Heart right ventricle (tissue), 16 donors: Measurements from ENCODE around the gene LSAMP. TPM values are rescaled to one million over a fixed set of nuclear protein-coding genes. Genes with fewer than 3 reads are reported as not detected.

Source experiments
- ATAC-seq, 8 donors: fragments of 200-7000 bp; cut with Tn5 transposase; one replicate each; pipeline ENCODE4 v1.9.1; 2020; ENCODE audit warnings: mild to moderate bottlenecking in 8 of 8, moderate library complexity in 8 of 8, moderate number of reproducible peaks in 1 of 8
- DNase-seq, 2 donors: peaks; one replicate each; pipeline ENCODE4 v3.0.0-alpha.2; 2020
- H3K27ac ChIP-seq, 10 donors: fragments of 200-600 bp; sonication (generic) in 2 of 10; one replicate each; pipeline versions ENCODE4 v1.5.0 to v1.8.0; 2020 to 2022; ENCODE audit warnings: mild to moderate bottlenecking in 3 of 10
- H3K27me3 ChIP-seq, 7 donors: fragments of 200-600 bp; one replicate each; pipeline ENCODE4 v1.8.0; 2021 to 2022; ENCODE audit warnings: mild to moderate bottlenecking in 2 of 7
- H3K36me3 ChIP-seq, 9 donors: fragments of 200-600 bp; sonication (generic) in 1 of 9; one replicate each; pipeline versions ENCODE4 v1.5.0 to v1.8.0; 2020 to 2022; ENCODE audit warnings: mild to moderate bottlenecking in 2 of 9
- H3K4me1 ChIP-seq, 9 donors: fragments of 200-600 bp; sonication (generic) in 1 of 9; one replicate each; pipeline versions ENCODE4 v1.5.0 to v1.8.0; 2020 to 2022; ENCODE audit warnings: mild to moderate bottlenecking in 4 of 9
- H3K4me3 ChIP-seq, 10 donors: fragments of 200-600 bp; sonication (generic) in 2 of 10; one replicate each; pipeline versions ENCODE4 v1.5.0 to v1.8.0; 2020 to 2022; ENCODE audit warnings: mild to moderate bottlenecking in 7 of 10, moderate library complexity in 2 of 10
- H3K9me3 ChIP-seq, 11 donors: fragments of 200-600 bp in 10 of 11; sonication (generic) in 2 of 11; one replicate each; pipeline versions ENCODE4 v1.5.0 to v1.8.0; 2013 to 2022; ENCODE audit warnings: mild to moderate bottlenecking in 2 of 11, control low read depth in 1 of 11, moderate library complexity in 1 of 11
- CTCF ChIP-seq, 9 donors: fragments of 200-600 bp; sonication (generic) in 2 of 9; IDR thresholded peaks; one replicate each; pipeline versions ENCODE4 v1.5.0 to v1.8.0; 2021 to 2022; ENCODE audit warnings: antibody characterized with exemption in 9 of 9, mild to moderate bottlenecking in 5 of 9, moderate library complexity in 1 of 9
- WGBS, 2 donors: extraction: QIAGEN DNeasy Blood & Tissue Kit; methylation state at CpG; one replicate each; pipeline ENCODE4 v1.1.7; 2013; ENCODE audit warnings: inconsistent platforms in 1 of 2; 5-methylcytosine and 5-hydroxymethylcytosine counted together
- intact Hi-C, 10 donors: fragments of 100-400 bp; cut with DNase I; formaldehyde crosslinking; loops; one replicate each; pipeline versions ENCODE4 v1.11.1 to v1.14.2; 2022
- polyA plus RNA-seq, 2 donors: library from polyadenylated mRNA; stranded (reverse); fragments of 200-250 nt; gene quantifications; one replicate each; pipeline ENCODE4 v1.2.3, GENCODE V29; 2013
- total RNA-seq, 10 donors: library from RNA; stranded (reverse); fragmentation: NEBNext Ultra II Directional in 3 of 10; extraction: Animal tissue kit (Norgen Biotek cat#: 25700) in 3 of 10; gene quantifications; one replicate each; pipeline versions ENCODE4 v1.2.1 to v1.2.4, GENCODE V29; 2021 to 2023
- donor health status: Arrhythmogenic right ventricular cardiomyopathy.
- donor health status: ischemic (EF 13 %, LVEDD 7.1; RV severe dilation, severe dysfunction).
- donor health status: healthy with polysubstance abuse.
- donor health status: DM: no; HTN: yes; CAD: no.
- donor health status: DM: no; HTN: no; CAD: no.
- donor health status: ischemic (EF 25% LVEDD 6.9; RV normal size, moderate dysfunction).
- donor health status: ischemic (EF 25% LVEDD 5.7; RV mildly dilated, moderate dysfunction).
- donor health status: healthy.
- donor health status: DM: yes; HTN: yes; CAD: no.
- donor health status: Ischemic cardiomyopathy.
- donor health status: ischemic (EF 35%, LVEDD 5.7; RV mildly dilated, moderate dysfunction).
- donor health status: nonischemic (EF 11% LVEDD 7.7; RV severe dilation, severe dysfunction).
- donor health status: DM: yes; HTN: yes; CAD: no.
- donor health status: PGD.
- donor health status: ischemic (EF 29% LVEDD 5.4; RV normal size, mild dysfunction).
- donor health status: nonischemic (EF 23%, LVEDD 6.1; RV moderate dilation, normal function).

LSAMP gene
- total and polyA plus RNA-seq, 12 donors = 0.51 to 9.0 (median 5.4) TPM

- intact Hi-C loops = no loop called here
- peaks cover 0 to 5% (median 0%) of the 10 kb centered on the region in 9 donors for H3K4me1 ChIP-seq
- no peak for ATAC-seq
- H3K27ac ChIP-seq = no peak overlapping the region
- no peak overlapping the region for H3K4me3 ChIP-seq
- no peak for DNase-seq
- H3K9me3 ChIP-seq = no peaks in the 10 kb centered on the region
- H3K27me3 ChIP-seq = no peaks in the 10 kb centered on the region
- no peaks in the 10 kb centered on the region for H3K36me3 ChIP-seq
- TF ChIP-seq CTCF (IDR thresholded peaks at IDR 0.05) = no peak
Measured at GRCh38 chr3:116166121-116166520, 279.2 kb downstream of the LSAMP start.

- intact Hi-C loops = no loop called here
- no peak for ATAC-seq
- Histone ChIP-seq H3K27ac (no peak overlapping the region), H3K27me3 (no peaks in the 10 kb centered on the region), H3K4me3 (no peak overlapping the region), H3K4me1 (peaks cover 0 to 5% (median 0%) of the 10 kb centered on the region in 9 donors), H3K9me3 (no peaks in the 10 kb centered on the region), H3K36me3 (no peaks in the 10 kb centered on the region)
- no peak for DNase-seq
- no peak for TF ChIP-seq CTCF (IDR thresholded peaks at IDR 0.05)
Measured at GRCh38 chr3:116165641-116166040, 279.6 kb downstream of the LSAMP start.

DNA sequence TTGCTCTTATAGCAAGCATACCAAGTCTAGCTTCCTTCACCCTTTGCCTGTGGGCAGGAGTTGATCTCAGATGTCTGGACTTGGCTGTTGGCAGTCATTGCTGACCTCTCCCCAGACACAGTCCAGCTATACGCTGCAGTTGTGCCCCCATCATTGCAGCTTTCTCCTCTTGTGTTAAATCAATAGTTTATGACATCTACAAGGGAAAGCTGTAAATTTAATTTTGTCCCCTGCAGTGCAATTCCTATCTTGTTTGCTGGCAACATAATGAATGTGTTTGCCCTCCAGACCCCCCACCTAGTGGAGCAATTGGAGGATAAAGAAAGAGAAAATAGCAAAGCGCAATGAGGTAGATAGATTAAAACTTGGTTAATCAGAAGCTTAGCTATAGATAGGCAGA lies 280.2 kb downstream of the LSAMP start:
- H3K4me1 ChIP-seq = peaks cover 0 to 5% (median 0%) of the 10 kb centered on the region in 9 donors
- ATAC-seq (no peak), DNase-seq (no peak)
- 93 to 97% methylated on average over 2 of the region's 2 CpGs for WGBS, 2 donors
- TF ChIP-seq CTCF (IDR thresholded peaks at IDR 0.05) = no peak
- H3K4me3 ChIP-seq = no peak overlapping the region
- intact Hi-C loops = no loop called here
- no peaks in the 10 kb centered on the region for H3K27me3 ChIP-seq
- H3K36me3 ChIP-seq = no peaks in the 10 kb centered on the region
- no peak overlapping the region for H3K27ac ChIP-seq
- H3K9me3 ChIP-seq = no peaks in the 10 kb centered on the region

DNA sequence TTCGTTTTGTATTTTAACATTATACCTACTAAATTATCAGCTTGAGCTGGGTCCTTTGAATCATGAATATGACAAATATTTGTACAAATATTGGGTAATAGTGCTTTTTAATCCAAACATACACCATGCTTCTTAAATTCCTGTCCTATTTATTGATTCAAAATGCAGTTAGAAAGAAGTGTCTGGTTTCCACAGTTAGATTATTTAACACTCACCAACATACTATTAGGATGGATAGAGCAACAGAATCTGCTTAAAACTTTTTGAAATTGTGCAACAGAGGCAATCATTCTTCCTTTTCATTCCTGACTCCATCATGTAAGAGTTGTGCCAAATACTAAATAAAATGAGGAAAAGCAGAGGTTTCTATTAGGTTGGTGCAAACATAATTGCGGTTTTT lies 281.2 kb downstream of the LSAMP start:
- WGBS, 2 donors = 79 to 88% methylated on average over 2 of the region's 2 CpGs
- Histone ChIP-seq H3K9me3 (no peaks in the 10 kb centered on the region), H3K27me3 (no peaks in the 10 kb centered on the region), H3K36me3 (no peaks in the 10 kb centered on the region), H3K4me3 (no peak overlapping the region), H3K4me1 (peaks cover 0 to 5% (median 0%) of the 10 kb centered on the region in 9 donors), H3K27ac (no peak overlapping the region)
- DNase-seq (no peak), ATAC-seq (no peak)
- intact Hi-C loops = no loop called here
- TF ChIP-seq CTCF (IDR thresholded peaks at IDR 0.05) = no peak
